CD4-positive, alpha-beta T cell treated with Interleukin-4 for 4 hours (primary cell): ENCODE results near the gene ABLIM2.

ENCODE experiments used
- DNase-seq: peaks from one replicate; pipeline ENCODE4 v3.0.0-alpha.2; 2020

The ABLIM2 gene

DNA sequence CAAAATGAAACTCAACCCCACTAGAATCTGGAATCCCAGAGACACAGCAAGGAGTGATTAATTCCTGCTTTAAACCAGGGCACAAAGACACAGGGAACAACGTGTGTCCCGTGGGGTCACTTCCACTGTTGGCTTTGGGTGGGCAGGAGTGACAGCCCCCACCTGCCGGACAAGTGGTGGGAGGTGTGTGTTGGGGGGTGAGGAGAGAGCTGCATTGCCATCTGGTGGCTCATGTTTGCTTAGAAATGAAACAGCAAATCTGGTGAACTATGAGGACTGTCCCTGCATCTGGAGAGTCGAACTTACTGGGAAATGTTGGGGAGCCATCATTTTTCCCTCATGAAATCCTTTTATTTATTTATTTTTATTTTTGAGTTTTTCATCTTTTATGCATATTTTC is 143.1 kb downstream of the ABLIM2 start:
- DNase-seq, result no peak

DNA sequence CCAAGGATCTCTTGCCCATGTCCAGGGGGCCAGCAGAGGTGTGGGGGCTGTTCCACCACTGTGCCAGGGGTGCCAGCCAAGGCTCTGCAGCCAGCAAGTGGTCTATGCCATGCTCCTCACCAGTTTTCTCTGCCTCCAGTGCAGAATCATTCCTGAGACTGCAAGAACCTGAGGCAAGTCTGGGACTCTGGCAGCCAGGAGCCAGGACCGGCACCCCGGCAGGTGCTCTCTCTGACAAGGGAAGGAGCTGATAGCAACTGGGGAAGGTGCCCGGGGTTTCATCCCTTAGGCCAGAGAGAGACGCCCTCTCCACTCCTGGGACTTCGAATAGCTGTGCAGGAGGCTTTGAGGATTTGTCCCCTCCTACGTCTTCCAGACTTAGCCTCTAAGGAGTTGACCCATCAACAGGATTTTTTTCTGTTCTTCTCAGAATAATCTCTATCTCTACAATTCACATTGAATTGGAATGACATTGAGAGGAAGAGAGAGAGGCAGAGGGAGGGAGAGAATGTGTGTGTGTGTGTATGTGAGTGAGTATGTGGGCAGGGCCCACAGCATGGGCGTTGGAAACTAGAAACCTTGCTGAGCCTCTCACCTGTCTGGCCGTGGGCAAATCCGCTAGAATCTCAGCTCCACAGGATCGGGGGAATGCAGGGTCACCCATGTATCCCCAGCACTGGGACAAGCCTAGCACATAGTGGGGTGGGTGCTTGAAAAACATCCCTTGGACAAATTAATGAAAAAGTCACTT is 144.5 kb downstream of the ABLIM2 start:
- no peak for DNase-seq

DNA sequence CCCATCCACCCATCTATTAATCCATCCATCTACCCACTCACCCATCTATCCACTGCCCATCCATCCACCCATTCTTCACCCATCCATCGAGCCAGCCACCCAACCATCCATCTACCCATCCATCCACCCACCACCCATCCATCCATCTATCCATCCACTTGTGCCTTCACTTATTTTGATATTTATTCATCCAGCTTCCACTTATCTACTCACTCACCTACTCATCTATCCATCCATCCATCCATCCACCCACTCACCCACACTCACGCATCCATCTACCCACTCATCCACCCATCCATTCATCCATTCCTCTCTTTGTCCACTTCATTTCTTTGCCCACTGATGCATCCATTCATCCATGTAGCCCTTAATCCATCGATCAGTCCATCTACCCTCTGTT is 146.1 kb downstream of the ABLIM2 start:
- DNase-seq, result no peak

- DNase-seq, result no peak
Measured at GRCh38 chr4:8010618-8011017, 148.0 kb downstream of the ABLIM2 start.

DNA sequence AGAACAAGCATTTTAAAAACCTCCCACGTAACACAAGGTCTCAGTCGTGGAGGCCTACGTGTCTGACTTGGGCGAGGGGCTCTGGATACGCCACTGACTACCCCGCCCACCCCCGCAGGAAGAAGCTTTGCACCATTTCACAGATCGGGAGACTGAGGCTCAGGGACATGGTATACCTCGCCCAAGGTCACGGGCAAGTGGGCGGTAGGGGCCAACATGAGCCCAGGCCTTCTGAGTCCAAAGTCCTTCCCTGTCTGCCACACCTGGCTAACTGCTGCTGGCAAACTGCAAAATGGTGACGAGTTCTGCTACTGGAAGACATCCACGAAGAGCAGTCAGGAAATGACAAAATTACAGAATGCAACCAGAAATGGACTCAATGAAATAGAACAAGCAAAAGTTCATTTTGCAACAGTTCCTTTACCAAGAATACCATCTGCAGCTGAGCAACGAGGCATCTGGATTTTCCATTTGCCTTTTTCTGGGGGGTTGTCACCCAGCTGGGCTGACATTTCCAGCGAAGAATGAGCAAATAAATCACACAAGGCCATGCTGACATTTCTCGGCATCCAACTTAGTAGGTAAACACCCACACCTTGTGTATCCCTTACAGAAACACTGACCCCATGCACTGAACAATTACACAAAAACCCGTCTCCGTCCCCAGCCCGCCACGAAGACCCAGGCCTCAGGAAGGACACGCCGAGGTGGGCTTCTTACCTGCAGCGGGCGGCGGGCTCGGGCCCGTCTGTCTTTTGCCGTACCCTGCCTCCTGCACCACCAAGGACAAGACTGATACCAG is 148.7 kb downstream of the ABLIM2 start:
- no peak for DNase-seq

DNA sequence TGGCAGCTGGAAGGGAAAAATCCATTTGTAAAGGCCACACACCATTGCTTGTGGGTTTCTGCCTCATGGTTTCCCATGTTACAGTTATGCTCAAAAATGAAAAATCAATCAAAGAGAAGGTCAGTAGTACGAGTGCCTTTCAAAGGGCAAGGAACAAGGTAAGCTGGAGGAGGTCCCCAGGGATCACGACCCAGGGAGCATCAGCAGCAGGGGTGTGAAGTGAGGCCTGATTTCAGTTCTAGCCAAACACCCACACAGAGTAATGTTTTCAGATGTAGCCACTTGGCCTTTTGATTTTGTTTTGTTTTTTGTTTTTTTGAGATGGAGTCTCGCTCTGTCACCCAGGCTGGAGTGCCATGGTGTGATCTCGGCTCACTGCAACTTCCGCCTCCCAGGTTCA is 149.5 kb downstream of the ABLIM2 start:
- DNase-seq, result no peak

- DNase-seq, result no peak
Measured at GRCh38 chr4:8008391-8008790, 150.2 kb downstream of the ABLIM2 start.

- no peak for DNase-seq
Measured at GRCh38 chr4:8007581-8007980, 151.0 kb downstream of the ABLIM2 start.

- no peak for DNase-seq
Measured at GRCh38 chr4:8006471-8006870, 152.1 kb downstream of the ABLIM2 start.

GRCh38 chr4:8005814-8006215 is 152.8 kb downstream of the ABLIM2 start:
- no peak for DNase-seq

DNA sequence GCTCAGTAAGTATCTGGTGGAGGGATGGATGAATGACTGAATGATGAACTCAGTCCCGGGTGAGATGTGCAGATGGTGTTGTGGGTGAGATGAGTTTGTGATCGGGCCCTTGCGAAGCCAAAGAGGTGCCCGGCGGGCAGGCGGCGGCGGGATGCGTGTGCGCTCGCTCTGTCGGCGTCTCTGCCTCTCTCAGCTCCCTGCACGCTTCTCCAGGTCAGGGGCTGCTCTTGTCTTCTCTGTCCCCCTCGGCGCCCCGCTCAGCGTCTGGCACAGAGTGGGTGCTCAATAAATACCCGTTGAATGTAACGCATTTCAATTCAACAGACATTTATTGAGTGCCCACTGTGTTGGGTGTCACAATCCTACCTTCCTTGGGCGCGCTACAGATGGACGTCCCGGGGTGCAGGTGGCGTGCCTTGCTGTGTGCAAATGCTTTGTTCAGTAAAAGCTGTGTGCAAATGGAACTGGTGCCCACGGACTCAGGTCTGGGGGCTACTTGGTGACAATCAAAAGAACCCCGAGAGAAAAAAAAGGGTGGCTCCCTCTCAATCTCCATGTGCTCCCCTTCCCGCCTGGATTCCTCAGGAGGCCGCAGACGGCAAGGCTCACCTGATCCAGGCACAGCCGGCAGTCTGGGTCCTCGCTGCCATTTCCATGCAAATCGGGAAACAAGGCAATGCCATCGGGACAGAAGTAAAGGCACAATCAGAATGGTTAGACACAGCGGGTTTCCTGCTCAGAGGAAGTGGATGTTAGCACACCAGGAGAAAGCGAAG is 153.4 kb downstream of the ABLIM2 start:
- DNase-seq, result no peak

GRCh38 chr4:8004066-8004465 is 154.5 kb downstream of the ABLIM2 start:
- no peak for DNase-seq

- DNase-seq, result no peak
Measured at GRCh38 chr4:8002525-8003309, 155.9 kb downstream of the ABLIM2 start.

- DNase-seq, result no peak
Measured at GRCh38 chr4:8001564-8002355, 156.9 kb downstream of the ABLIM2 start.

GRCh38 chr4:8000721-8001491 is 157.7 kb downstream of the ABLIM2 start:
- no peak for DNase-seq

GRCh38 chr4:8000247-8000646 is 158.4 kb downstream of the ABLIM2 start:
- DNase-seq, result no peak

GRCh38 chr4:7999695-8000094 is 158.9 kb downstream of the ABLIM2 start:
- DNase-seq, result no peak

DNA sequence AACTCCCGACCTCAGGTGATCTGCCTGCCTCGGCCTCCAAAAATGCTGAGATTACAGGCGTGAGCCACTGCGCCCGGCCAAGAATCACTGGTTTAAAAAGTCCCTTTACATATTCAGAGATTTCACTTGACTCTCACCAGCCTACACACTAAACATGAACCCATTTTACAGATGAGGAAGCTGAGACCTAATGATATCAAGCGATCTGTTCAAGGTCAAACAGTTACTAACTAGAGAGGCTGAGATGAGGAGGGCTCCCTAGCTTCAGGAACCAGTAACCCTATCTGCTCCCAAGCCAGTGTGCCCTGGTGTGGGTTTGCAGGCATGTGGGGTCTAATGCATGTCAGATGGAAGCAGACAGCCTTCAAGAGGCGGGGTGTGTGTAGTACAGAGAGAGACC is 159.3 kb downstream of the ABLIM2 start:
- no peak for DNase-seq

DNA sequence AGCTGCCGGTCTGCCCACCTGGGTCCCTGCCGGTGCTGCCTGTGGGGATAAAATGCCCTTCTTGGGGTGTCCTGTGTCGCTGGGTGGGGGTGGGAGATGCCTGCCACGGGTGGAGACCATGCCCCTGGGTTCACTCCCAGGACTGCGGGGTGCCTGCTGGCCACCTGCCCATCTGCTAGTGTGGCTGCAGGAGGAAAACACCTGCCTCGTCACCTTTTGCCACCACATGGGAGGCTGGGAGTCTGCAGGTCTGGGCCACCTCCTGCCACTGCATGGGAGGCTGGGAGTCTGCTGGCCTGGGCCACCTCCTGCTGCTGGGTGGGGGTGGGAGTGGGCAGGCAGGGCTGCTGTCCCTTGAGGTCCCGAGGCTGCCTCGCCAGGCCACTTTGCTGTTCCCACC is 160.2 kb downstream of the ABLIM2 start:
- DNase-seq, result no peak

GRCh38 chr4:7995866-7996265 is 162.7 kb downstream of the ABLIM2 start:
- no peak for DNase-seq

DNA sequence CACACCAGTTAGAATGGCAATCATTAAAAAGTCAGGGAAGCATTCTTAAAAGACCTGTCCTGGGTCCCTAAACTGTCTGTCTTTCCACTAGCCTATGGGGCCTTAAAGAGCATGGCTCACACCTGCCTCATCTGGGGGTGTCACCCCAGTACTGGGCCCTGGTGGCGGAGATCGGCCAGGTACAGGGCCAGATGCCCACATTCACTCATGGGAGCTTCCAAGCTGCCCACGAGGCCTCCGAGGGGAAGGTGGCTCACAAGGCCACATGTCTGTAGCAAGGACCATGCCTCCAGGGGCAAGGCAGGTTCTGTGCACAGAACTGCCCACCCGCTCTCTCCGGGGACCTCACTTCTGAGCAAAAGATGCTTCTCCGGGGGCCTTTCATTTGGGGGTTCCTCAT is 163.5 kb downstream of the ABLIM2 start:
- no peak for DNase-seq
